Muscle of back (tissue), 11 donors: ENCODE data around the gene LPAR1. TPM values are rescaled to one million over a fixed set of nuclear protein-coding genes. Genes with fewer than 3 reads are reported as not detected.
A peak's percentile ranks its signal among the peaks of the same experiment; 100 is the strongest.
"Not testable (repeated sequence)": the region's sequence is repeated elsewhere in the genome, so short reads cannot be mapped to it uniquely, and the experiment has no call there.

Experiments
- DNase-seq, 3 donors: peaks; one replicate each; pipeline versions ENCODE4 v3.0.0 to v3.0.0-alpha.2; 2013
- polyA plus RNA-seq, 10 donors: library from polyadenylated mRNA; unstranded; fragments of 120-200 nt; gene quantifications; one replicate each; pipeline ENCODE4 v1.2.1, GENCODE V29; 2013; ENCODE audit not compliant: insufficient read length in 10 of 10

Gene LPAR1
- polyA plus RNA-seq, 10 donors, result 40.5 to 68.3 (median 53.0) TPM

DNA sequence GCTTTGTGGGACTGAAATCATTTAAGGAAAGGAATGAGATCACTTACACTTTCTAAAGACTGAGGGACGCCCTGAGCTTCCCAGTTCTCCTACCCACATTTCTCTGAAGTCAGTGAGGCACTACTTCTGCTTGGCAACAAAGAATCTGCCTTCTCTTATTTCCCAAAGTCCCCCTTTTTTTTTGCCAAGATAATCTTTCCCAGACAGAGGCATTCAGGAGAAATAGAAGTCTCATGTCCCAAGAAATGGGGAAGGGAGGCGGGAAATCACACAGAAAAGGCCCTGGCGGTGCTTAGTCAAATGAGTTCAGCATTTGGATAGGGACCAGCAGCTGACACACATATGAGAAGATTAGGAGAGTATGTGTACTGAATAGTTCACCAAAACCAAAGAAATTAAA is 210.0 kb downstream of the LPAR1 start:
- peak; percentile 87 to 95 (median 92) for DNase-seq

DNA sequence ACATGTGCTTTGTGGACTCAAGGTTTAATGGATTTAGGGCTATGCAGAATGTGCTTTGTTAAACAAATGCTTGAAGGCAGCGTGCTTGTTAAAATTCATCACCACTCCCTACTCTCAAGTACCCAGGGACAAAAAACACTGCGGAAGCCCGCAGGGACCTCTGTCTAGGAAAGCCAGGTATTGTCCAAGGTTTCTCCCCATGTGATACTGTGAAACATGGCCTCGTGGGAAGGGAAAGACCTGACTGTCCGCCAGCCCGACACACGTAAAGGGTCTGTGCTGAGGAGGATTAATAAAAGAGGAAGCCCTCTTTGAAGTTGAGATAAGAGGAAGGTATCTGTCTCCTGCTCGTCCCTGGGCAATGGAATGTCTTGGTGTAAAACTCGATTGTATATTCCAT is 211.9 kb downstream of the LPAR1 start:
- not testable (repeated sequence) for DNase-seq

DNA sequence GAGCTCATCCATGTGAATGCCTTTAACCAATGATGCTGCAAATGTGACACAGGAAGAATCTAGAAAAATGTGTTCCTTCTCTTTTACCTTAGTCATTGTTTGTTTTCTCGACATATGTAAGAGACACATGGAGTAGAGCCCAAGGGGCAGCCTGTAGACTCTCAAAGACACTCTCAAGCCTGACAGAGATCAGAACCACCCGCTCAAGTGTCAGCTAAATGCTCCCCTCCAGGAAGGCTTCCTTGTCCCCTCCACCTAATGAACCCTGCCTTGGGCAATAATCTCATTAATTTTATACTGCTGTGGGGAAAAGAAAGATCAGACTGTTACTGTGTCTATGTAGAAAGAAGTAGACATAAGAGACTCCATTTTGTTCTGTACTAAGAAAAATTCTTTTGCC is 212.3 kb downstream of the LPAR1 start:
- no peak for DNase-seq

GRCh38 chr9:110825129-110825528 is 213.1 kb downstream of the LPAR1 start:
- DNase-seq, result not testable (repeated sequence)
